OCI-LY7 (cell line): ENCODE results near the gene ZMPSTE24. TPM values are rescaled to one million over a fixed set of nuclear protein-coding genes. Genes with fewer than 3 reads are reported as not detected.

Experiments used
- BruUV-seq: library from RNA; stranded (reverse); fragments of 400-500 nt; replicated peaks from 2 replicates; lab custom pipeline; 2021; lab: Mats Ljungman, UMichigan
- CTCF ChIA-PET: fragments of 300-600 bp; sonication (Branson Sonifier 250); formaldehyde crosslinking; loops from one replicate; lab custom pipeline; 2022; ENCODE audit warnings: antibody characterized with exemption; ENCODE audit not compliant: unreplicated experiment; lab: Charles Lee
- POLR2A ChIA-PET: fragments of 300-600 bp; sonication (Branson Sonifier 250); formaldehyde crosslinking; loops from one replicate; lab custom pipeline; 2022; ENCODE audit warnings: antibody characterized with exemption; lab: Charles Lee
- DNase-seq: peaks from one replicate; pipeline ENCODE4 v3.0.0-alpha.2; 2015; ENCODE audit warnings: low spot score
- H2AFZ ChIP-seq: fragments of 200-600 bp; sonication (generic), shearing (Covaris generic); 2 replicates; pipeline ENCODE4 v1.6.1; 2014; ENCODE audit warnings: mild to moderate bottlenecking, antibody characterized with exemption, low read length, moderate library complexity
- H3K27ac ChIP-seq: fragments of 200-600 bp; sonication (generic); 2 replicates; pipeline ENCODE4 v1.5.1; 2014; ENCODE audit warnings: mixed run types, low read depth, mild to moderate bottlenecking, moderate library complexity, low read length, inconsistent platforms; ENCODE audit not compliant: poor library complexity, severe bottlenecking
- H3K36me3 ChIP-seq: fragments of 200-600 bp; sonication (generic); 2 replicates; pipeline ENCODE4 v1.6.1; 2014; ENCODE audit warnings: mild to moderate bottlenecking, antibody characterized with exemption, low read length, moderate library complexity, mixed read lengths; ENCODE audit not compliant: insufficient read depth
- H3K4me1 ChIP-seq: fragments of 200-600 bp; sonication (generic); 2 replicates; pipeline ENCODE4 v1.5.1; 2014; ENCODE audit warnings: mild to moderate bottlenecking, low read length; ENCODE audit not compliant: insufficient read depth, poor library complexity, severe bottlenecking
- H3K4me2 ChIP-seq: fragments of 200-600 bp; sonication (generic); 2 replicates; pipeline ENCODE4 v1.6.1; 2014; ENCODE audit warnings: mild to moderate bottlenecking, low read length
- H3K4me3 ChIP-seq: fragments of 200-600 bp; sonication (generic); 2 replicates; pipeline ENCODE4 v1.5.1; 2014; ENCODE audit warnings: mild to moderate bottlenecking, low read depth, low read length; ENCODE audit not compliant: poor library complexity, severe bottlenecking
- H3K79me2 ChIP-seq: fragments of 200-600 bp; sonication (generic); 2 replicates; pipeline ENCODE4 v1.6.1; 2016; ENCODE audit warnings: low read depth, mild to moderate bottlenecking, low read length, moderate library complexity, mixed read lengths; ENCODE audit not compliant: insufficient read depth
- H3K9me2 ChIP-seq: fragments of 200-600 bp; sonication (generic); 2 replicates; pipeline ENCODE4 v1.6.1; 2016; ENCODE audit warnings: mild to moderate bottlenecking, low read length, mixed read lengths; ENCODE audit not compliant: insufficient read depth
- H3K9me3 ChIP-seq: fragments of 200-600 bp; sonication (generic); 2 replicates; pipeline ENCODE4 v1.6.1; 2014; ENCODE audit warnings: mild to moderate bottlenecking, mixed run types, low read length, mixed read lengths
- H4K20me1 ChIP-seq: fragments of 200-600 bp; sonication (generic); 2 replicates; pipeline ENCODE4 v1.6.1; 2014; ENCODE audit warnings: mild to moderate bottlenecking, antibody characterized with exemption, low read length, moderate library complexity, mixed read lengths; ENCODE audit not compliant: insufficient read depth
- CTCF ChIP-seq: fragments of 200-600 bp; sonication (generic); conservative IDR thresholded peaks from 2 replicates; pipeline ENCODE4 v1.5.1; 2014; ENCODE audit warnings: mild to moderate bottlenecking, antibody characterized with exemption, low read length, moderate library complexity, mixed read lengths
- EZH2phosphoT487 ChIP-seq: fragments of 200-600 bp; sonication (generic); IDR thresholded peaks from 2 replicates; pipeline ENCODE4 v1.6.1; 2018; ENCODE audit warnings: low read depth, borderline replicate concordance, mild to moderate bottlenecking, mixed run types, antibody characterized with exemption, low read length, moderate library complexity, mixed read lengths
- intact Hi-C: fragments of 100-400 bp; cut with micrococcal nuclease; formaldehyde crosslinking; loops from one replicate; pipeline ENCODE4 v1.10.0; 2022; ENCODE audit not compliant: unreplicated experiment
- total RNA-seq, 2 experiments: library from RNA; depleted of rRNA in 1 of 2; stranded (reverse); fragments of >200 nt in 1 of 2; shearing (Covaris generic) in 1 of 2; gene quantifications; 2 replicates each; pipeline ENCODE4 v1.2.3, GENCODE V29; 2014 to 2022

The ZMPSTE24 gene
- total RNA-seq, 2 experiments from 2014 or later, result 15.8 to 24.3 TPM

GRCh38 chr1:40302475-40302874, 44.4 kb downstream of the ZMPSTE24 start:
- no peak overlapping the region for H3K4me2 ChIP-seq
- BruUV-seq, result no TSS peak
- H4K20me1 ChIP-seq, result no peaks in the 10 kb centered on the region
- POLR2A ChIA-PET, result no interaction called here
- intact Hi-C loops, result no loop called here
- H3K27ac ChIP-seq, result no peak overlapping the region
- H3K4me1 ChIP-seq, result no peaks in the 10 kb centered on the region
- CTCF ChIA-PET, result no interaction called here
- TF ChIP-seq EZH2phosphoT487 (no peak), CTCF (no peak)
- no peaks in the 10 kb centered on the region for H3K79me2 ChIP-seq
- H3K9me3 ChIP-seq, result no peaks in the 10 kb centered on the region
- H2AFZ ChIP-seq, result no peak overlapping the region
- no peak for DNase-seq
- no peak overlapping the region for H3K4me3 ChIP-seq
- H3K9me2 ChIP-seq, result no peaks in the 10 kb centered on the region
- no peaks in the 10 kb centered on the region for H3K36me3 ChIP-seq

- Histone ChIP-seq H3K27ac (no peak overlapping the region), H3K4me2 (no peak overlapping the region), H3K9me2 (no peaks in the 10 kb centered on the region), H3K9me3 (no peaks in the 10 kb centered on the region), H3K4me1 (no peaks in the 10 kb centered on the region), H3K4me3 (no peak overlapping the region), H4K20me1 (no peaks in the 10 kb centered on the region), H3K79me2 (no peaks in the 10 kb centered on the region), H2AFZ (no peak overlapping the region), H3K36me3 (no peaks in the 10 kb centered on the region)
- intact Hi-C loops, result no loop called here
- TF ChIP-seq EZH2phosphoT487, result no peak
- no peak for TF ChIP-seq CTCF
- no TSS peak for BruUV-seq
- ChIA-PET POLR2A (no interaction called here), CTCF (no interaction called here)
- no peak for DNase-seq
Measured at GRCh38 chr1:40303051-40303771, 45.2 kb downstream of the ZMPSTE24 start.

GRCh38 chr1:40303790-40304189, 45.8 kb downstream of the ZMPSTE24 start:
- Histone ChIP-seq H4K20me1 (no peaks in the 10 kb centered on the region), H3K4me3 (no peak overlapping the region), H3K4me1 (no peaks in the 10 kb centered on the region), H2AFZ (no peak overlapping the region), H3K4me2 (no peak overlapping the region), H3K27ac (no peak overlapping the region), H3K79me2 (no peaks in the 10 kb centered on the region), H3K36me3 (no peaks in the 10 kb centered on the region), H3K9me3 (no peaks in the 10 kb centered on the region), H3K9me2 (no peaks in the 10 kb centered on the region)
- no peak for DNase-seq
- TF ChIP-seq EZH2phosphoT487, result no peak
- TF ChIP-seq CTCF, result no peak
- POLR2A ChIA-PET, result no interaction called here
- no TSS peak for BruUV-seq
- CTCF ChIA-PET, result no interaction called here
- intact Hi-C loops, result no loop called here
